ENCODE results near the gene CD200.

DNA sequence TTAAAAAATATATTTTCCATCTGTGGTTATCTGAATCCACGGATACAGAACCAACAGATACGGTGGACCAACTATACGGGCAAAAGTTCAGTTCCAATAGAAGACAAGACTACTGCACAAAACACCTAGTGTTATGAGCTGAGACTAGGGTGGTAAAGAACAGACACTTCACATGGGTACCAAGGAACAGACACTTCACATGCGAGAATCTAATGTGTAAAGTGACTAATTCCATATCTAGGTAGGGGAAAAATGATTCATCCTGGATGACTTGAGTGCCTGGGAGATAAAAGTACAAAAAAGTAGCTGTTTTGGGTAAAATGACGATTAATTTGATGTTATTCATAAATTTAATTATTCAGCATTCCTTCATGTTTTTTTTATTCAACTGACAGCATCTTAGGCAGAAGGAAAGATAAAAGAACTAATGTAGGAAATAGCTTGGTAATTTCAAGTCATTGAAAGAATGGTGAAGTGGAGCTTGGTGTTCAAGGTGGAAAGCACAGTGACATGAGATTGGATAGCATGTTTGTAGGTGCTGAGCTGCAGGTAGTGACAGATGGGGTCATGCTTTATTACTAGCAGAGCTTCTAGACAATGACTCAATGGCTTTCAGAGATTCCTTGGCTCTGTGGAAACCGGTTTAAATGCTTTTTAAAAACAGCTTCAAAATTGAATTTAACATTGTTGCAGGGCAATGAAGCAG lies 5.2 kb downstream of the CD200 start:
- TF ChIP-seq, protein P1, sequence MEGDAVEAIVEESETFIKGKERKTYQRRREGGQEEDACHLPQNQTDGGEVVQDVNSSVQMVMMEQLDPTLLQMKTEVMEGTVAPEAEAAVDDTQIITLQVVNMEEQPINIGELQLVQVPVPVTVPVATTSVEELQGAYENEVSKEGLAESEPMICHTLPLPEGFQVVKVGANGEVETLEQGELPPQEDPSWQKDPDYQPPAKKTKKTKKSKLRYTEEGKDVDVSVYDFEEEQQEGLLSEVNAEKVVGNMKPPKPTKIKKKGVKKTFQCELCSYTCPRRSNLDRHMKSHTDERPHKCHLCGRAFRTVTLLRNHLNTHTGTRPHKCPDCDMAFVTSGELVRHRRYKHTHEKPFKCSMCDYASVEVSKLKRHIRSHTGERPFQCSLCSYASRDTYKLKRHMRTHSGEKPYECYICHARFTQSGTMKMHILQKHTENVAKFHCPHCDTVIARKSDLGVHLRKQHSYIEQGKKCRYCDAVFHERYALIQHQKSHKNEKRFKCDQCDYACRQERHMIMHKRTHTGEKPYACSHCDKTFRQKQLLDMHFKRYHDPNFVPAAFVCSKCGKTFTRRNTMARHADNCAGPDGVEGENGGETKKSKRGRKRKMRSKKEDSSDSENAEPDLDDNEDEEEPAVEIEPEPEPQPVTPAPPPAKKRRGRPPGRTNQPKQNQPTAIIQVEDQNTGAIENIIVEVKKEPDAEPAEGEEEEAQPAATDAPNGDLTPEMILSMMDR (conservative IDR thresholded peaks at IDR 0.05 in 1 of 2, IDR thresholded peaks at IDR 0.05 in 1 of 2; ENCODE audit: extremely low read depth in 1 of 2, insufficient read depth in 1 of 2, low read depth in 1 of 2, low read length in 2 of 2): no peak
- no peak for TF ChIP-seq EZH2 (IDR thresholded peaks at IDR 0.05; ENCODE audit: borderline replicate concordance, low read length)
